ENCODE data around the gene PAQR6. TPM values are rescaled to one million over a fixed set of nuclear protein-coding genes. Genes with fewer than 3 reads are reported as not detected.

PAQR6 gene
- total and polyA plus RNA-seq, 4 donors = 0.22 to 0.85 (median 0.49) TPM

DNA sequence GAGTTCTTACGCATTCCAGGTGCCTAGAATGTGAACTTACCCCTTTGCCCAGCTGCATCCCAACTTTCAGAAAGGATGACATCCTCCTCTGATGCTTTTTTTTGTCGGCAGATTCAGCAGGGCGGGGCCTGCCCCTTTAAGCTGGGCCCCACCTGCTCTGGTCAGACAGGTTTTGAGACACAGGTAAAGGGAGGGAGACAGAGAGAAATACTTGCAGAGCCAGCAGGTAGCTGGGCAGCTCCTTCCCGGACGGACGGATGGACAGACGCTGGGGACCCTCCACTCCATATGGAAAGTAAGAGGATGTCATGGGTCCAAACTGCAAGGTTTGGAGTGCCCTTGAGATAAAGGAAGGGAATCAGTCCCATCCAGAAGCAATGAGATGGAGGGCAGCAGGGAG is 36.3 kb upstream of the PAQR6 start, which contains the start of gene TMEM79:
TMEM79 (plus strand) TSS at position 214 of the 400 bp plus-strand sequence. CDS start 902 bp downstream, outside the sequence.
- H3K9me3 ChIP-seq (ENCODE audit: control insufficient read depth in 4 of 4, low read length in 3 of 4) = no peaks in the 10 kb centered on the region
- peak within 1 kb of the TSS; percentile 82 to 97 (median 96) for H3K4me3 ChIP-seq (ENCODE audit: low read depth in 1 of 3, low read length in 3 of 3)
- no peaks in the 10 kb centered on the region for H3K27me3 ChIP-seq (ENCODE audit: control insufficient read depth in 4 of 4, insufficient read depth in 4 of 4, low read length in 3 of 4)
- H3K9ac ChIP-seq (ENCODE audit: low read depth in 1 of 2, low read length in 2 of 2) = peak within 1 kb of the TSS; percentile 78 to 80
- no peak for DNase-seq (ENCODE audit: low spot score)
- WGBS = 91% methylated on average over 7 of the region's 7 CpGs
- H3K4me1 ChIP-seq (ENCODE audit: control insufficient read depth in 4 of 4, insufficient read depth in 4 of 4, low read length in 3 of 4) = peaks cover 4 to 39% (median 24%) of the 10 kb centered on the region in 4 donors
- peaks cover 0 to 9% (median 2%) of the 10 kb centered on the region in 4 donors for H3K36me3 ChIP-seq (ENCODE audit: control insufficient read depth in 4 of 4, insufficient read depth in 3 of 4, low read depth in 1 of 4, low read length in 3 of 4)
- TF ChIP-seq, protein P1, sequence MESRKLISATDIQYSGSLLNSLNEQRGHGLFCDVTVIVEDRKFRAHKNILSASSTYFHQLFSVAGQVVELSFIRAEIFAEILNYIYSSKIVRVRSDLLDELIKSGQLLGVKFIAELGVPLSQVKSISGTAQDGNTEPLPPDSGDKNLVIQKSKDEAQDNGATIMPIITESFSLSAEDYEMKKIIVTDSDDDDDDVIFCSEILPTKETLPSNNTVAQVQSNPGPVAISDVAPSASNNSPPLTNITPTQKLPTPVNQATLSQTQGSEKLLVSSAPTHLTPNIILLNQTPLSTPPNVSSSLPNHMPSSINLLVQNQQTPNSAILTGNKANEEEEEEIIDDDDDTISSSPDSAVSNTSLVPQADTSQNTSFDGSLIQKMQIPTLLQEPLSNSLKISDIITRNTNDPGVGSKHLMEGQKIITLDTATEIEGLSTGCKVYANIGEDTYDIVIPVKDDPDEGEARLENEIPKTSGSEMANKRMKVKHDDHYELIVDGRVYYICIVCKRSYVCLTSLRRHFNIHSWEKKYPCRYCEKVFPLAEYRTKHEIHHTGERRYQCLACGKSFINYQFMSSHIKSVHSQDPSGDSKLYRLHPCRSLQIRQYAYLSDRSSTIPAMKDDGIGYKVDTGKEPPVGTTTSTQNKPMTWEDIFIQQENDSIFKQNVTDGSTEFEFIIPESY (IDR thresholded peaks at IDR 0.05) = no peak
- no peak for TF ChIP-seq YY1 (IDR thresholded peaks at IDR 0.05)
- TF ChIP-seq, protein P2, sequence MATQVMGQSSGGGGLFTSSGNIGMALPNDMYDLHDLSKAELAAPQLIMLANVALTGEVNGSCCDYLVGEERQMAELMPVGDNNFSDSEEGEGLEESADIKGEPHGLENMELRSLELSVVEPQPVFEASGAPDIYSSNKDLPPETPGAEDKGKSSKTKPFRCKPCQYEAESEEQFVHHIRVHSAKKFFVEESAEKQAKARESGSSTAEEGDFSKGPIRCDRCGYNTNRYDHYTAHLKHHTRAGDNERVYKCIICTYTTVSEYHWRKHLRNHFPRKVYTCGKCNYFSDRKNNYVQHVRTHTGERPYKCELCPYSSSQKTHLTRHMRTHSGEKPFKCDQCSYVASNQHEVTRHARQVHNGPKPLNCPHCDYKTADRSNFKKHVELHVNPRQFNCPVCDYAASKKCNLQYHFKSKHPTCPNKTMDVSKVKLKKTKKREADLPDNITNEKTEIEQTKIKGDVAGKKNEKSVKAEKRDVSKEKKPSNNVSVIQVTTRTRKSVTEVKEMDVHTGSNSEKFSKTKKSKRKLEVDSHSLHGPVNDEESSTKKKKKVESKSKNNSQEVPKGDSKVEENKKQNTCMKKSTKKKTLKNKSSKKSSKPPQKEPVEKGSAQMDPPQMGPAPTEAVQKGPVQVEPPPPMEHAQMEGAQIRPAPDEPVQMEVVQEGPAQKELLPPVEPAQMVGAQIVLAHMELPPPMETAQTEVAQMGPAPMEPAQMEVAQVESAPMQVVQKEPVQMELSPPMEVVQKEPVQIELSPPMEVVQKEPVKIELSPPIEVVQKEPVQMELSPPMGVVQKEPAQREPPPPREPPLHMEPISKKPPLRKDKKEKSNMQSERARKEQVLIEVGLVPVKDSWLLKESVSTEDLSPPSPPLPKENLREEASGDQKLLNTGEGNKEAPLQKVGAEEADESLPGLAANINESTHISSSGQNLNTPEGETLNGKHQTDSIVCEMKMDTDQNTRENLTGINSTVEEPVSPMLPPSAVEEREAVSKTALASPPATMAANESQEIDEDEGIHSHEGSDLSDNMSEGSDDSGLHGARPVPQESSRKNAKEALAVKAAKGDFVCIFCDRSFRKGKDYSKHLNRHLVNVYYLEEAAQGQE (IDR thresholded peaks at IDR 0.05) = no peak
- no peak for TF ChIP-seq TAF1 (conservative IDR thresholded peaks at IDR 0.05)
- TF ChIP-seq, protein P3, sequence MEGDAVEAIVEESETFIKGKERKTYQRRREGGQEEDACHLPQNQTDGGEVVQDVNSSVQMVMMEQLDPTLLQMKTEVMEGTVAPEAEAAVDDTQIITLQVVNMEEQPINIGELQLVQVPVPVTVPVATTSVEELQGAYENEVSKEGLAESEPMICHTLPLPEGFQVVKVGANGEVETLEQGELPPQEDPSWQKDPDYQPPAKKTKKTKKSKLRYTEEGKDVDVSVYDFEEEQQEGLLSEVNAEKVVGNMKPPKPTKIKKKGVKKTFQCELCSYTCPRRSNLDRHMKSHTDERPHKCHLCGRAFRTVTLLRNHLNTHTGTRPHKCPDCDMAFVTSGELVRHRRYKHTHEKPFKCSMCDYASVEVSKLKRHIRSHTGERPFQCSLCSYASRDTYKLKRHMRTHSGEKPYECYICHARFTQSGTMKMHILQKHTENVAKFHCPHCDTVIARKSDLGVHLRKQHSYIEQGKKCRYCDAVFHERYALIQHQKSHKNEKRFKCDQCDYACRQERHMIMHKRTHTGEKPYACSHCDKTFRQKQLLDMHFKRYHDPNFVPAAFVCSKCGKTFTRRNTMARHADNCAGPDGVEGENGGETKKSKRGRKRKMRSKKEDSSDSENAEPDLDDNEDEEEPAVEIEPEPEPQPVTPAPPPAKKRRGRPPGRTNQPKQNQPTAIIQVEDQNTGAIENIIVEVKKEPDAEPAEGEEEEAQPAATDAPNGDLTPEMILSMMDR (IDR thresholded peaks at IDR 0.05; ENCODE audit: low read depth, low read length, missing input control) = no peak
- TF ChIP-seq SP1 (IDR thresholded peaks at IDR 0.05) = no peak
- no peak for TF ChIP-seq RXRA (IDR thresholded peaks at IDR 0.05)
- no peak for TF ChIP-seq RAD21 (IDR thresholded peaks at IDR 0.05)
- TF ChIP-seq NR2F2 (IDR thresholded peaks at IDR 0.05) = no peak
- TF ChIP-seq, protein P4, sequence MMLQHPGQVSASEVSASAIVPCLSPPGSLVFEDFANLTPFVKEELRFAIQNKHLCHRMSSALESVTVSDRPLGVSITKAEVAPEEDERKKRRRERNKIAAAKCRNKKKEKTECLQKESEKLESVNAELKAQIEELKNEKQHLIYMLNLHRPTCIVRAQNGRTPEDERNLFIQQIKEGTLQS (IDR thresholded peaks at IDR 0.05) = no peak
- TF ChIP-seq GABPA (IDR thresholded peaks at IDR 0.05 in 1 of 2, conservative IDR thresholded peaks at IDR 0.05 in 1 of 2) = no peak
- TF ChIP-seq JUND (IDR thresholded peaks at IDR 0.05) = no peak
- TF ChIP-seq HNF4G (IDR thresholded peaks at IDR 0.05) = no peak
- no peak for TF ChIP-seq HNF4A (conservative IDR thresholded peaks at IDR 0.05)
- TF ChIP-seq EGR1 (IDR thresholded peaks at IDR 0.05; ENCODE audit: low read depth in 2 of 2) = no peak
- TF ChIP-seq FOXA2 (IDR thresholded peaks at IDR 0.05) = no peak
- TF ChIP-seq, protein P5, sequence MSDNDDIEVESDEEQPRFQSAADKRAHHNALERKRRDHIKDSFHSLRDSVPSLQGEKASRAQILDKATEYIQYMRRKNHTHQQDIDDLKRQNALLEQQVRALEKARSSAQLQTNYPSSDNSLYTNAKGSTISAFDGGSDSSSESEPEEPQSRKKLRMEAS (IDR thresholded peaks at IDR 0.05) = no peak
- no peak for TF ChIP-seq FOXA1 (IDR thresholded peaks at IDR 0.05)
- H3K27ac ChIP-seq (ENCODE audit: low read depth in 1 of 2, low read length in 2 of 2) = peak within 1 kb of the TSS; percentile 95 to 98

Measured in liver (tissue), 9 donors.